DMS 273 treated with DMSO at 0.1 percent for 48 hours (cell line): ENCODE data around the gene MST1R.
A peak's percentile ranks its signal among the peaks of the same experiment; 100 is the strongest.

Experiments
- DNase-seq: peaks from one replicate; lab custom pipeline; 2025; lab: John Stamatoyannopoulos, UW

The MST1R gene

DNA sequence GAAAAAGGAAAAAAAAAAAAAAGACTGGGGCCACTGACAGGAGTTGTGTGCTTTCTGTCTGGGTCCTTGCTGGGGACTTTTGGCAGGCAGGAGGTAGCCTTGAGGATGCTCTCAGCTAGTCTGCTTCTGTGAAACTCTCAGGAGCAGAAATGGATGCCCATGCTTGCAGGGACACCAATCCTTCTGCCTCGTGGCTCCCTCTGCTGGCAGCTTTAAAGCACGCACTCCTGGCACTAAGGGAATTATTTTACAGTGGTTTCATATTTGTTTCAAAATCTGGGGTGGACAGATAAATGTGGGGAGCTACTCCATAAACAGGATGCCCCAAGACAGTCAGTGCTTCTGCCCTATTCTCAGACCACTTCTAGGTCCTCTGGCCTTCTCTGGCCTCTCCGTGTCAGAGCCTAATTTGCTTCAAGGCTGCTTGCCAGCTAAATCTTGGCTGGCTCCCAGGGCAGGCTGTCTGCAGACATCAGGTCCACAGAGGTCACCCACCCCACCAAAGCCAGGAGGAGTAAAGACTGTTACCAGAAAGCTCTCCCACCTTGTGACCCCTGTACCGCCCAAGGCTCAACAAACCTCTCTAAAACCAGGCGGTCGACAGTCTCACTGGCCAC lies 64.4 kb downstream of the MST1R start:
- DNase-seq = peak; percentile 28
